ENCODE results near the gene RFNG.
A peak's percentile ranks its signal among the peaks of the same experiment; 100 is the strongest.
"Not testable (repeated sequence)": the region's sequence is repeated elsewhere in the genome, so short reads cannot be mapped to it uniquely, and the experiment has no call there.

Gene RFNG

DNA sequence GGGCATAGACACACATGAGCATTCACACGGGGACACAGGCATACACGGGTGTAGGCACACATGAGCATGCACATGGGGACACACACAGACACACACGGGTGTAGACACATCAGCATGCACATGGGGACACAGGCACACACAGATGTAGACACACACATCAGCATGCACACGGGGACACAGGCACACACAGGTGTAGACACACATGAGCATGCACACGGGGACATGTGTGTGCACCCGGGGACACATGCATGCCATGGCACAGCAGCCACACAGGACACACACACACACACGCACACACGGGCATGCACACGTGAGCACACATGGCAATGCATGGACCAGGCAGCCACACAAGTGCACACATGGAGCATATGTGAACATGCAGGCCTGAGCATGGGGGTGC is 9.0 kb downstream of the RFNG start:
- DNase-seq (ENCODE audit: low read depth in 2 of 2): no peak

DNA sequence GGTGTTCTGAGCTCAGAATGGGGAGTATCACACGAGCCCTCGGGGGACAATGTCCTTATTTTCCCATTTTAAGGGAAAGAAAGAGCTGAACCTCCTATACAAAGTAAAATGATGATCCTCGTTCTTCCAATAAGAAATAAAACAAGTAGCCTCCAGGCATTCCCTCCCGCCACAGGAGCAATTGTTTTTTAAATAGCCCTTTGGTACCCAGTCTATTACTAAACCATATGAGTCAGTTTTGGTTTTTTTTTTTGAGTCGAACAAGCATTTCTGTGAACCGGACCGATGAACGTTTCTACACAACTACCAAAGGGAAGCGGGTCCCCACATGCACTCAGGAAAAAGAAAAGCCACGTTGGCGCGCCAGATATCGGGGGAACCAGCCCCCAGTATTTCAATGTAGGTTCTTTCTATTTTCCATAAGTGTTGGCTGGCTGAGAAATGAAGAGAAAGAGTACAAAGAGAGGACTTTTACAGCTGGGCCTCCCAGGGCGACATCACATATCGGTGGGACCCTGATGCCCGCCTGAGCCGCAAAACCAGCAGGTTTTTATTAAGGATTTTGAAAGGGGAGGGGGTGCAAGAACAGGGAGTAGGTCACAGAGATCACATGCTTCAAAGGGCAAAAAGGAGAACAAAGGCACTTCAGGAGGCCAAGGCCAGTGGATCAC is 10.3 kb downstream of the RFNG start:
- DNase-seq (ENCODE audit: low read depth in 2 of 2): no peak

DNA sequence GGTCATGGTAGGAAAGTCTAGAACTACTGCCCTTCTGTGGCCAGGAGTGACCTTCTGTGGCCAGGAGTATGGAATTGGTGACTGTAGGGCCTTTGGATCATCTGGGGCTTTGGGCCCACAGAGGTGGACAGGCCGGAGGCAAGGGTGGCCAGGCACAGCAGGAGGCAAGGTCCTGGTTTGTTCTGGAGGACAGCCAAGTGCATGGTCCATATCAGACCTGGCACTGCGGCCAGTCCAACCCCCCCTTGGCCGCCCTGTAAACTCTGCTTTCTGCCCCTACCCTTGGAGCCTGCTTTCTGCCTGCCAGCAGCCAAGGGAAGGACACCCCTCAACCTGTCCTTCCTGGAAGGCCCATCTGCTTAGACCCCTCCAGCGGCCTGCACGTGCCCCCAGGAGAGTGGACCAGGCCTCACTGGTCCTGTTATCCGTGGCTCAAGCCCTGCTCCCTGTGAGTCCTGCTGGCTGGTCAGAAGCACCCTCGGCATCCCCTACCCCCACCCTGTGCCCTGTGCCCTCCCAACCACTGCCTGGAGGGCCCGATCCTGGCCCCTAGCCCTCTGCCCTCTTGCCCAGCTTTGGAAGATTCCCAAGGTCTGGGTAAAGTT is 11.8 kb downstream of the RFNG start:
- DNase-seq (ENCODE audit: low read depth in 2 of 2): no peak

DNA sequence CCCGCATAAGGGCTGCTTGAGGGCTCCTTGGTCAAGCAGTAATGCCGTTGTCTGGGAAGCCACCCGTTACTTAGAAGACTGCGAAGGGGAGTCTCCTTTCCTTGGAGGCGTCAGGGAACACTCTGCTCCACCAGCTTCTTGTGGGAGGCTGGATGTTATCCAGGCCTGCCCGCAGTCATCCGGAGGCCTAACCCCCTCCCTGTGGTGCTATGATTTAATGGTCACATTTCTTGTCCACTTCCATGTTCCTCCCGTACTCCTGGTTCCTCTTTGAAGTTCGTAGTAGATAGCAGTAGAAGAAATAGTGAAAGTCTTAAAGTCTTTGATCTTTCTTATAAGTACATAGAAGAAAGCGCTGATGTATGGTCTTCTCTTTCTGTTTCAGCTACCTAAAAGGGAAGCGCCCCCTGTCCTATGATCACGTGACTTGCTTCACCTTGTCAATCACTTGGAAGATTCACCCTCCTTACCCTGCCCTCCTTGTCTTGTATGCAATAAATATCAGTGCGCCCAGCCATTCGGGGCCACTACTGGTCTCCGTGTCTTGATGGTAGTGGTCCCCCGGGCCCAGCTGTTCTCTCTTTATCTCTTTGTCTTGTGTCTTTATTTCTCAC is 12.7 kb downstream of the RFNG start:
- not testable (repeated sequence) for DNase-seq (ENCODE audit: low read depth in 2 of 2)

DNA sequence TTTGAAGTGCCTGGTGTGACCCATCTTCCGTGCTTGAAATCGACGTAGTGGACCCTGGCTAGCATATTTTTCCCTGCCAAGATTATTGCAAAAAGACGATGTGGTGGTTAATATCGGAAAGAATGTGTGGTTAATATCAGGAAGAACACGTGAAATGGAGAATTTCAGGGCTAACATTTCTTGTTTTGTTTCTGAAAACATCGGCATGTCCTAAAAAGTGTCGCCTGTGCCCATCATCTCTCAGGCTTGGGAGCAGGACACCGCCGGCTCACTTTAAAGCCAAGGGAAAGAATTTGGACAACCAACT is 13.8 kb downstream of the RFNG start:
- DNase-seq (ENCODE audit: low read depth in 2 of 2): no peak

DNA sequence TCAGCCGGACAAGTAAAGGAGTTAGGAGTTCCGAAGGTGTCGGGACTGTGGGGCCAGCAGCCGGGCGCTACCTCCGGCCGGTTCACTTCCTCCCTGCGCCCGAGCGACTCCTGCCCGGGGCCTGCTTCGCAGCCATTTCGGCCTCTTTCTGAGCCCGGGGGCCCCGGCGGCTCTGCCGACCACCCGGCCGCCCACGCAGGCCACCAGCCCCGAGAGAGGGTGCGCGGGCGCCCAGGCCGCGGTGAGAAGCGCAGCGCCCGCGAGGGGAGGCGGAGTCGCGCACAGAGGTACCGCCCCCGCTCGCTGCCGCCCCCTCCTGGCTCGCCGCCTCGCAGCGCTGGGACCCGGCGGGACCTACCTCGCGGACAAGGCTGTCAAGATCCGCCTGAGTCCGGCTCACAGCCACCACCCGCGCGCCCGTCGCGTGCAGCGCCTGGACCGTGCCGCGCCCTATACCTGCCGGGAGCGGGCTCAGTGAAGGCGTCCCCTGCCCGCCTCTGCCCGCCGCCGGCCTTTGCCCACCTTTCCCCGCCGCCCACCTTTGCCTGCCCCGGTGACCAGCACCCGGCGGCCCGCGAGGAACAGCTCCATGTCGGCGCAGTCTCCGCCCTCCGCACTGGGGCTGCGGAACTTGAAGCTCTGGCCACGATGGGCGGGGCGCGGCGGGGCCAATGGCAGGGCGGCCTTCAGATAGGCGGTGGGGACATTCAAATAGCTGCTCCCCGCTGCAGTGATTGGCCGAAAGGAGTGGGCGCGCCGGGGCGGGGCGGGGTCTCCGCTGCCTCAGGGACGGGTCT is 14.3 kb downstream of the RFNG start, which contains the start of gene DCXR:
Gene DCXR (minus strand): TSS at position 606 of the 797 bp plus-strand sequence. CDS start 15 bp downstream, at position 591.
- DNase-seq (ENCODE audit: low read depth in 2 of 2): peak; percentile 96 to 97

DNA sequence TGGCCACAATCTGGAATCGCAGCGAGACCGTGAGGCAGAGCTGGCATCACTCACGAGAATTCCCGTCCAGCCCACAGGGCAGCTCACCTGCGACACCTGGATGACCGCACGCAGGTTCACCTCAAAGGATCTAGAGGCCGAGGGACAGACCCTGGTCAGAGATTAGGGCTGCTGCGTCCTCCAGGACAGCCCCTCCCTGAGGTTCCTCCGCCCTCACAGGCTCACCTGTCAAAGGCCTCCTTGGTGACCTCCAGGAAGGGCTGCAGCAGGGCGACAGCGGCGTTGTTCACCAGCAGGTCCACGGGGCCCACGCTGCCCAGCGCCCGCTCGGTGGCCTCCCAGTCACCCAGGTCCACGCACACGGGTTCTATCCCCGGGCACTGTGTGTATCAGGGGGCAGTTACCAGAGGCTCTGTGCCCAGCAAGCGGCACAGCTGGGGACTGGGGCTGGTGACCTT is 14.9 kb downstream of the RFNG start:
- DNase-seq (ENCODE audit: low read depth in 2 of 2): no peak

DNA sequence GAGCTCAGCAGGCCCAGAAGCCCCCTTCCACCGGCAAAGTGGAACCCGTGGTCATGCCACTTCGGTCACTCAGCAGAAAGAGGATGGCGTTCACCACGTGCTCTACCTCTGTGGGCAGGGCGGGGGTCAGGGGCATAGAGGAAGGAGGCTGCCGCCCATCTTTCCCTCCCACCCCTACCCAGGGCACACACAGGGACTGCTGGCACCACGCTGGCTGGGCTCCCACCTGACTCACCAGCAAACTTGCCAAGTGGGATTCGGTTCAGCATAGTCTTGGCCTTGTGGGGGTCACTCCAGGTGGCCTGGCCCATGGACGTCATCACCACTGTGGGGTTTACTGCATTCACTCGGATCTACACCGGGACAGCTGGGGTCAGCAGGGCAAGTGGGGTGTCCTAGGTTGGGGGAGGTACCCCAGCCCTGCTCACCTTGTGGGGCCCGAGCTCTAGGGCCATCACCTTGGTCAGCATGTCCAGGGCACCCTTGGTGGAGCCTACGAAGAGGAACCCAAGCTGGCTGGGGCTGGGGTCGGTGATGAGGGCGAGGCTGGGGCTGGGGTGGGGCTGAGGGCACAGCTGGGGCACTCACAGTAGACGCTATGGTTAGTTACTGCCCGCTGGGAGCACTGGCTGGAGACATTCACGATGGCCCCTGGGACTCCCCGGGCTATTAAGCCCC is 15.5 kb downstream of the RFNG start:
- DNase-seq (ENCODE audit: low read depth in 2 of 2): no peak

DNA sequence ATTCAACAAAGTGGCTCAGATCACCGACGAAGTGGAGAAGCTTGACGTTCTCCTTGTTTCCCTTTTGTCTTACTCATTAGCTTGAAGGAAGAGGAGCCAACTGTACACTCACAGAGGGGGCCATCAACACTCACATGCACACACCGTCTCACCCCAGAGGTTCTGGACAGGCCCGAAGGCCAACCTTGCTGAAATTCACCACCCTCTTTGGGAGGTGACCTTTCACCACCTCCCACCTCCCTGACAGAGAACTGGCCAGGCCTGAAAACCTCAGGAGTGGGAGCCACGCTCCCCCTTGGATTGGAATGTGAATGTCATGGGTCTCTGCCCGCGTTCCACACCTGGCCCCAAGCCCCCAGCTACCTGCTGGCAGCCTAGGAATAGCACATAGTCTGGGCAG is 16.1 kb downstream of the RFNG start:
- DNase-seq (ENCODE audit: low read depth in 2 of 2): no peak

DNA sequence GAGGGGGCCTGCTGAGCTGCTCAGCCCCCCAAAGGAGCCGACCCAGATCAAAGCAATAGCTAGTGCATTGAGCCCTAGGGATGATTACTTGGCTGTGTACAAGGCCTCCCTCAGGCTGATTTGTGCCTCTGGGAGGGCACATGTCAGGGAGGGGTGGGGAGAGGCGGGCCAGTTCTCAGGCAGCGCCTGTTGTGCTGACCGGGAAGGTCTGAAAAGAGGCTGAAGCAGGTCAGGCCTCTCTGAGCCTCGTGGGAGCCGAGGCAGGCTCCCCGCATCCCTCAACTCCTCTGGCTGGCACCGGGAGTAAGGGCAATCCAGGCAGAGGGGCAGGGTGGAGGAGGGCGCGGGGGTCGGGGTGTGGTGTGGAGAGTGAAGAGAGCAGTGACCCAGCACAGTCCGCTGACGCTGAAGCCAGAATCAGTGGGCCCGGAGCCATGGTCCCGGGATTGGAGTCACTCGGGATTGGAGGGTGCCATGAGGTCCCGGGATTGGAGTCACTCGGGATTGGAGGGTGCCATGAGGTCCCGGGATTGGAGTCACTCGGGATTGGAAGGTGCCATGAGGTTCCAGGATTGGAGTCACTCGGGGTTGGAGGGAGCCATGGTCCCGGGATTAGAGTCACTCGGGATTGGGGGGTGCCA is 17.1 kb downstream of the RFNG start:
- DNase-seq (ENCODE audit: low read depth in 2 of 2): no peak

DNA sequence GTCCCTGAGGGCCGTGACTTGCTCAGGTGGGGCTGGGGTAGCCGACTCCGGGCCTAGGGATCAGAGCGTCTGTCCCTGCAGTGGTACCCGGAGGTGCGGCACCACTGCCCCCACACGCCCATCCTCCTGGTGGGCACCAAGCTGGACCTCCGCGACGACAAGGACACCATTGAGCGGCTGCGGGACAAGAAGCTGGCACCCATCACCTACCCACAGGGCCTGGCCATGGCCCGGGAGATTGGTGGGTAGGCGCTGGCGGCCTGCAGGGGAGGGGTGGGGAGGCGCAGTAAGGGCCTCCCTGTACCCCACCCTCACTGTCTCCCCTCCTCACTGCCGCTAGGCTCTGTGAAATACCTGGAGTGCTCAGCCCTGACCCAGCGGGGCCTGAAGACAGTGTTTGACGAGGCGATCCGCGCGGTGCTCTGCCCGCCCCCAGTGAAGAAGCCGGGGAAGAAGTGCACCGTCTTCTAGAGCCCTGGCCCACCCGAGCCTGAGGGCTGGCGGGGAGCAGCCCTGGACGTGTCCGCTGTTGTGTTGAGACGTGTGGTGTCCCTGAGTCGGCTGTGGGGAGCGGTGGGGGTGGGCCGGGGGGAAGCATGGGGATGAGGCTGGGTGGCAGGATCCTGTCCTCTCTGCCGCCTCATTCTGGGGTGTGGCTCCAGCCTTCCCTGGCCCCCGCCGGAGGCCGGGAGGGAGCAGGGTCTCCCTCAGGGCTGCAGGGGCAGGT is 18.1 kb downstream of the RFNG start:
- no peak for DNase-seq (ENCODE audit: low read depth in 2 of 2)

DNA sequence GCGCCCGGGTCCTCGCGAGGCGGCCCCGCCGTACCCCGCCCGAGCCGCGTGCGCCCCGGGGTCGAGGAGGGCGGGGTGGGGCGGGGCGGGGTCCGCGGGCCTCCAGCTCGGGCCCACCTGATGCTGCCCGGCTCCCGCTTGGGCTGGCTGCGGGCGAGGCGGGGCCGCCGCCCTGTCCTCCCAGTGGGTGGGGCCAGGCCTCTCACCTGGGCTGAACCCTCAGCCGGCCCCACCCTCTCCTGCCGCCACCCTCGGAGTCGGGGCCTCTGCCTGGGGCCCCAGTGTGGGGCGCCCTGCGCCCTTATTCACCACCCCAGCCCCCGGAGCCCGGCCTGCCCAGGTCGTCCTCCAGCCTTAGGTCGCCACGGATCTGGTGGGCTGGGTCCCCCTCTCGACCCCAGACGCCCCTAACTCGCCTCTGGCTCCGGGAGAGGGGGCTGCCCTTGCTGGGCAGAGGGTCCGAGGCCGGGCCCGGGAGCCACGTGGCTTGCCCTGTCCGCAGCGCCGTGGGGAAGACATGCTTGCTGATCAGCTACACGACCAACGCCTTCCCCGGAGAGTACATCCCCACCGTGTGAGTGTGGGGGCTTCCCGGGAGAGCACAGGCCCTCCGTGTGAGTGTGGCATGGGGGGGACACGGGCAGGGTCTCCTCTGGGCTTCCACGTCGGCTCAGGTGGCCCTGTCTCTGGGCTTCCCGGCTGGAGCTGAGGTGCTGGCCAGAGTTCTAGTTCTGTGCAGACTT is 19.6 kb downstream of the RFNG start:
- peak in 1 of 2 donors; percentile 46 for DNase-seq (ENCODE audit: low read depth in 2 of 2)

DNA sequence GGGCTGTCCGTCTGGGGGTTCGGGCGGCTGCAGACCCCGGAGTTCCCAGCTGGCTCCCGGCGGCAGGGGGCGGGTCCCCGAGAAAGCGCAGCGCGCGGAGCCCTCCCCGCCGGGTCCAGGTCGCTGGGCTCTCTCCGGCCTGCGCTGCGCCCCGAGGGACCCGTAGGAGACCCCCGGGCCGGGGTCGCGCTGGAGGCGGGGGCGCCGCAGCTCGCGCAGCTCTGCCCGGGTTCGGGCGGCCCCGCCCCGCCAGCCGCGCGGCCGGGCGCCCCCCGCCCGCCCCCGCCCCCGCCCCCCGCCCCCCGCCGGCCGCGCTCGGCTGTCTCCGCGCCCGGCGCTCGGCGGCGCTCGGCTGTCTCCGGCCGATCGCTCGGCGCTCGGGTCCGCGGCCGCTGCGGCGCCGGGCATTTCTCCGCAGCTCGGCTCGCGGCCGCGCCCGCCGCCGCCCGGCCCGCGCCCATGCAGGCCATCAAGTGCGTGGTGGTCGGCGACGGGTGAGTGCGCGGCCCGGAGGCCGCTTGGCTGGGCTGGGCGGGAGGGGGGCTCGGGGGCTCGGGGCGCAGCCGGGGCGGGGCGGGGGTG is 20.2 kb downstream of the RFNG start, which contains the start of gene RAC3:
Gene RAC3 (plus strand): TSS at position 376 of the 582 bp plus-strand sequence. CDS start 84 bp downstream, at position 460.
- no peak for DNase-seq (ENCODE audit: low read depth in 2 of 2)

DNA sequence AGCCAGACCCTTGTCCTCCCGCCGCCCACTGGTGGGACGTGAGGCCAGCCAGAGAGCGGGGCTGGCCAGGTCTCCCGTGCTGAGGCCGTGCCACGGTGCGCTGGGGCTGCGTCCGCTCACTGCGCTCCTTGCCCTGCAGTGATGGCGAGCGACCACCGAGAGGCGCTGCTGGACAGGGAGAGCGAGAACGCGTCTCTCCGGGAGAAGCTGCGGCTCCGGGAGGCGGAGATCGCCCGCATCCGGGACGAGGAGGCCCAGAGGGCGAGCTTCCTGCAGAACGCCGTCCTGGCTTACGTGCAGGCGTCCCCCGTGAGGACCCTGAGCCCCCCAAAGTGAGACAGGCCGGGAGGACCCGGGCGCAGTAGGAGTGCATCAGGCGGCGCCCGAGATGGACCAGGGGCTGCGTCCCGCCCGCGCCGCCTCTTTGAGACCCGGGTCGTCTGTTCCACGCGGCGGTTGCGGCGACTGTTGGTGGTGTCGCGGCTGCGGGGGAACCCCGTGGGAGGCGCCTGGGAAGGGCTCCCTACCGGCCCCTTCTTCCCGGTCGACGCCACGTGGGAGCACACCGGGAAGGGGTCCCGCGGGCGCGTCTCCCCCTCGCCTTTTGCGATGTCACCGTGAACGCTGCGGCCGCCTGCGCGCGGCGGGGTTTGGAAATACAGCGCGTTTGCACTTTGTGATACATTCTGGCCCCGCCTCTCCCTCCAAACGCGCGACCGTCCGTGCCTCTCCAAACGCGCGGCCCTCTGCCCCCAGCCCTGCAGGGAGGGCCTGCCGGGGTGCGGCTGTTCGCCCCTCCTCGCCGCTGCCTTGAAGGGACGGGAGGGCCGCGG is 20.9 kb downstream of the RFNG start:
- DNase-seq (ENCODE audit: low read depth in 2 of 2): peak; percentile 70 to 72

DNA sequence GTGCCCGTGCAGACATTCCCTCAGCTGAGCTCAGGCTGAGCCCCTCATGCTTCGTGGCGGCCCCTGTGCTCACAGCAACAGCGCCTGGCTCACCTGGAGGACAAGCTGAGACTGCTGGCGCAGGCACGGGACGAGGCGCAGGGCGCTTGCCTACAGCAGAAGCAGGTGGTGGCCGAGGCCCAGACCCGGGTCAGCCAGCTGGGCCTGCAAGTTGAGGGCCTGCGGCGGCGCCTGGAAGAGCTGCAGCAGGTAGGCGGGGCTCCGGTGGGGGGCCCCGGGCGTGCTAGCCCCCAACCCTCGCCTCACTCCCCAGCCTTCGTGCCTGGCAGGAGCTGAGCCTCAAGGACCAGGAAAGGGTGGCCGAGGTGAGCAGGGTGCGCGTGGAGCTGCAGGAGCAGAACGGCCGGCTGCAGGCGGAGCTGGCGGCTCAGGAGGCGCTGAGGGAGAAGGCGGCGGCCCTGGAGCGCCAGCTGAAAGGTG is 21.6 kb downstream of the RFNG start:
- no peak for DNase-seq (ENCODE audit: low read depth in 2 of 2)

DNA sequence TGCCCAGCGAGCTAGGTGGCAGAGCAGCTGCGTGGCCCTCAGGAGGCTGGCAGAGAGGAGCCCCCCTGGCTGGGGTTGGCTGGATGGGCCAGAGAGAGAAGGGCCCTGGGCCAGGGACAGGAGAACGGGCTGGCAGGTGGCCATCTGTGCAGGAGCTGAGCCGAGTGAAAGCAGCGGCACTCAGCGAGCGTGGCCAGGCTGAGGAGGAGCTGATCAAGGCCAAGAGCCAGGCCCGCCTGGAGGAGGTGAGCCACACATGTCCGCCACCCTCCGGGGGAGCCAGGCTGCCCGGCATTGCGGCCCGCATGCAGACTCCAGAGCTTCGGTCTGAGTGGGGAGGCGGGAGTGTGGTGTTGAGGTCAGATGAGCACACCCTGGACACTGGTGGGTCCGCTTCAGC is 22.2 kb downstream of the RFNG start:
- no peak for DNase-seq (ENCODE audit: low read depth in 2 of 2)

DNA sequence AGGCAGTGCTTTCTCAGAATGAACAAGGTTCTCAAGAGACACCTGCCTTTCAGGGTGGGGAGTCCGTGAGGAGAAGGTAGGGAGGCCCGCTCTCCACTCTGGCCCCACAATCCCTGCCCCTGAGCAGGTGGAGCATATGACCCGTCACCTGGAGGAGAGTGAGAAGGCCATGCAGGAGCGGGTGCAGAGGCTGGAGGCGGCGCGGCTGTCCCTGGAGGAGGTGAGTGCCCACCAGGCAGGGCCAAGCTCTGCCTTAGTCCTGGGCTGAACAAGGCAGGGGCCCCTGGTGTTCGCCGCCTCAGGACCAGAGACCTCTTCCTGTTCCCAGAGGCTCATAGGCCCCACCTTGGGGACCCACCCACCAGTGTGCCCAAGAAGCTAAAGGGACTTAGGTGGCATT is 22.6 kb downstream of the RFNG start:
- no peak for DNase-seq (ENCODE audit: low read depth in 2 of 2)

DNA sequence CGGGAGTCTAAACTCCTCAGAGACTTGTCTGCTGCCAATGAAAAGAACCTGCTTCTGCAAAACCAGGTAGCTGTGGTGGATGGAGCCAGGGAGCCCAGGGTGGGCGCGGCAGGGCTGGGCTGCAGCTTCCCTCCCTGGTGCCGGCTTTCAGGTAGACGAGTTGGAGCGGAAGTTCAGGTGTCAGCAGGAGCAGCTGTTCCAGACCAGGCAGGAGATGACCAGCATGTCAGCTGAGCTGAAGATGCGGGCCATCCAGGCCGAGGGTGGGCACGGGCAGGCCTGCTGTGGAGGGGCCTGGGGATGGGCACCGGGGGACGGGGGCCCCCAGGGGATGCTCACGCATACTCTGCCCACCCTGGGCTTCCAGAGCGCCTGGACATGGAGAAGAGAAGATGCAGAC is 23.4 kb downstream of the RFNG start:
- no peak for DNase-seq (ENCODE audit: low read depth in 2 of 2)

Measured in stimulated activated CD8-positive, alpha-beta memory T cell treated with anti-CD3 and anti-CD28 coated beads, Interleukin-15, amount 100 ng/mL, for 48 hours (primary cell).